ENCODE results near the gene PPM1H.
"Not testable (repeated sequence)": the region's sequence is repeated elsewhere in the genome, so short reads cannot be mapped to it uniquely, and the experiment has no call there.

PPM1H gene

GRCh38 chr12:62683776-62684569 is 251.0 kb downstream of the PPM1H start:
- no peak for DNase-seq (ENCODE audit: low read depth in 2 of 2)

- DNase-seq (ENCODE audit: low read depth in 2 of 2), result no peak
These were observed 253.6 kb downstream of the PPM1H start for GRCh38 chr12:62681306-62681705.

- no peak for DNase-seq (ENCODE audit: low read depth in 2 of 2)
These were observed 255.3 kb downstream of the PPM1H start for GRCh38 chr12:62679608-62680007.

GRCh38 chr12:62677355-62677754 is 257.6 kb downstream of the PPM1H start:
- no peak for DNase-seq (ENCODE audit: low read depth in 2 of 2)

GRCh38 chr12:62676521-62677307 is 258.2 kb downstream of the PPM1H start:
- DNase-seq (ENCODE audit: low read depth in 2 of 2), result no peak

GRCh38 chr12:62673028-62673815 is 261.7 kb downstream of the PPM1H start:
- DNase-seq (ENCODE audit: low read depth in 2 of 2), result no peak

GRCh38 chr12:62670986-62671720 is 263.8 kb downstream of the PPM1H start:
- DNase-seq (ENCODE audit: low read depth in 2 of 2), result no peak

GRCh38 chr12:62668782-62669181 is 266.2 kb downstream of the PPM1H start:
- DNase-seq (ENCODE audit: low read depth in 2 of 2), result no peak

- not testable (repeated sequence) for DNase-seq (ENCODE audit: low read depth in 2 of 2)
These were observed 270.0 kb downstream of the PPM1H start for GRCh38 chr12:62664951-62665350.

GRCh38 chr12:62660756-62661155 is 274.2 kb downstream of the PPM1H start:
- no peak for DNase-seq (ENCODE audit: low read depth in 2 of 2)

- DNase-seq (ENCODE audit: low read depth in 2 of 2), result no peak
These were observed 275.3 kb downstream of the PPM1H start for GRCh38 chr12:62659453-62660295.

- DNase-seq (ENCODE audit: low read depth in 2 of 2), result no peak
These were observed 276.0 kb downstream of the PPM1H start for GRCh38 chr12:62658910-62659309.

- no peak for DNase-seq (ENCODE audit: low read depth in 2 of 2)
These were observed 277.7 kb downstream of the PPM1H start for GRCh38 chr12:62657363-62657632.

- no peak for DNase-seq (ENCODE audit: low read depth in 2 of 2)
These were observed 278.2 kb downstream of the PPM1H start for GRCh38 chr12:62656591-62657362.

GRCh38 chr12:62655666-62656151 is 279.2 kb downstream of the PPM1H start:
- no peak for DNase-seq (ENCODE audit: low read depth in 2 of 2)

- DNase-seq (ENCODE audit: low read depth in 2 of 2), result no peak
These were observed 280.4 kb downstream of the PPM1H start for GRCh38 chr12:62654326-62655241.

- no peak for DNase-seq (ENCODE audit: low read depth in 2 of 2)
These were observed 281.2 kb downstream of the PPM1H start for GRCh38 chr12:62653740-62654139.

- no peak for DNase-seq (ENCODE audit: low read depth in 2 of 2)
These were observed 281.6 kb downstream of the PPM1H start for GRCh38 chr12:62653304-62653703.

GRCh38 chr12:62651138-62651537 is 283.8 kb downstream of the PPM1H start:
- no peak for DNase-seq (ENCODE audit: low read depth in 2 of 2)

Measured in stimulated activated CD8-positive, alpha-beta memory T cell treated with anti-CD3 and anti-CD28 coated beads, Interleukin-2, amount 100 ng/mL, for 1 hour (primary cell).